HG02884 (cell line): Measurements from ENCODE around the gene OASL.
"Not testable (repeated sequence)": the region's sequence is repeated elsewhere in the genome, so short reads cannot be mapped to it uniquely, and the experiment has no call there.

Source experiments
- ATAC-seq: cut with Tn5 transposase; IDR thresholded peaks from one replicate; pipeline ENCODE4 v1.9.1; 2021; ENCODE audit warnings: mild to moderate bottlenecking, moderate library complexity; ENCODE audit not compliant: unreplicated experiment

Gene OASL

DNA sequence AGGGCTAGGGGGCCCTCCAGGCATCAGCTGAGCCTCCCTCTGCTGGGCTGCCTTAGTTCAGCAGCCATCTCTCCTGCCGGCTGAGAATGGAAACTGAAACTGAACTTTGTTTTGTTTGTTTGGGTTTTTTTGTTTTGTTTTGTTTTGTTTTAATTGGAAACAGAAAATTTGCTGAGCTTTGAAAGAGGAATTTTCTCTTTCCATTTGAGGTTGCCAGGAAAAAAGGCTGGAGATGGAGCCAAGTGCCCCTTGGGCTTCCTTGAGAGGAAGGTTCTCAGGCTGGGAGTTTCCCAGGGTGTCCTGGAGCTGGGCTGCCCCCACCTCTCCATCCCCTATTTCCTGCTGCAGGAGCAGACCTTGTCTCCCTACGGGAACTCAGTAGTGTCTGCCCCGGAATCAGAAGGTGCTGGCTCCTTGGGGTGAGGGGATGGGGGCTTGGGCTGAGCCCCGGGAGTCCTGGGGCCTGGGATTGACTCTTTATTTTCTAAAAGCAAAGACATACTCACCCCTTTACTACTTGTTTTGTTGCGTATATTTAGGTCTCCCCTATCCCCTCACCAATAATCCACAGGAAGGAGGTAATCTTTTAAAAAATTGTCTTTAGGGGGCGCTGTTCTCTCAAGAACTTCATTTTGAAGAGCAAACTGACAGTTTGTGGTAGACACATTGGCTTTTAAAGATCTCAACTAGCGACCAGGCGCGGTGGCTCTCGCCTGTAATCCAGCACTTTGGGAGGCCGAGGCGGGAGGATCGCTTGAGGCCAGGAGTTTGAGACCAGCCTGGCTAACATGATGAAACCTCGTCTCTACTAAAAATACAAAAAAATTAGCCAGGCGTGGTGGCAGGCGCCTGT lies 21.3 kb upstream of the OASL start:
- ATAC-seq: peak; percentile 60

DNA sequence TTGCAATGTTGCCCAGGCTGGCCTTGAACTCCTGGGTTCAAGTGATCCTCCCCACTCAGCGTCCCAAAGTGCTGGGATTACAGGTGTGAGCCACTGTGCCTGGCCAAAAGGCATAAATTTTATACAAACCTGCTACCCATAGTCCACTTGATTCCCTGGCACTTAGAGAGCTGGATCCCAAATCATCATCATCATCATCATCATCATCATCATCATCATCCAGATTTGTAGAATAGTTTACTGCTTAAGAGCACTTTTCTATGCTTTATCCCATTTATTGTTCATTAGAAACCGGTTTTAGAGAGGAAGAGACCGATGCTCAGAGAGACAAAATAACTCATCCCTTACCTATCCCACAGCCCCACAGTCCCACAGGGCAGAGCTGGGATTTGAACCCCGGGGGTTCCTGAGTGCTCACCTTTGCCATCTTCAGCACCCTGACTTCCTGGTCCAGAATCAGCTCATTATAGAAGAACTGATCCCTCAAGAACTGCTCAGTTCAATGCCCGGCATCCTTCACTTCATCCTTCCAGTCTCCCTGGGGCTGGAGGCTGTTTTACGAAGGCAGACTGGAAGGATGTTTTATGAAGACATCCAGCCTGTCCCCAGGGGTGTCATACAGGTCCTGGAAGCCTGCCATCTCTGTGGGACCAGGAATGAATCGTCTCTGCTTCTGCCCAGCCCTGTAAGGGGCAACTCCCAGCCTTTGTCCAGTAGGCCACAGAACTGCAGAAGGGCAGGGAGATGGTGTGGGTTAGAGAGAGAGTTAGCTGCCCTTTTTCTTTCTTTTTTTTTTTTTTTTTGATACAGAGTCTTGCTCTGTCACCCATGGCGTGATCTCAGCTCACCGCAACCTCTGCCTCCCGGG lies 20.2 kb upstream of the OASL start:
- no peak for ATAC-seq

DNA sequence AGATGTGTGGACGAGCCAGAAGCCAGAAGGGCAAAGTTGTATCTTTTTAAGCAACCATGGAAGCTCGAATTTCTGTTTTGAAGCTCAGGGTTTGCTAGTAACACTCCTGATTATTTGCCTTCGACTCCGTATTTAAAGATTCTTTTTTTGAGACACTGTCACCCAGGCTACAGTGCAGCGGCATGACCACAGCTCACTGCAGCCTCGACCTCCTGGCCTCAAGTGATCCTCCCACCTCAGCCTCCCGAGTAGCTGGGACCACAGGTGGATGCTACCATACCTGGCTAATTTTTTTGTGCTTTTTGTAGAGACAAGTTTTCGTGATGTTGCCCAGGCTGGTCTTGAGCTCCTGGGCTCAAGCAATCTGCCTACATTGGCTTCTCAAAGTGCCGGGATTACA lies 18.7 kb upstream of the OASL start:
- ATAC-seq: no peak

- no peak for ATAC-seq
Measured at GRCh38 chr12:121053706-121054105, 14.7 kb upstream of the OASL start.

DNA sequence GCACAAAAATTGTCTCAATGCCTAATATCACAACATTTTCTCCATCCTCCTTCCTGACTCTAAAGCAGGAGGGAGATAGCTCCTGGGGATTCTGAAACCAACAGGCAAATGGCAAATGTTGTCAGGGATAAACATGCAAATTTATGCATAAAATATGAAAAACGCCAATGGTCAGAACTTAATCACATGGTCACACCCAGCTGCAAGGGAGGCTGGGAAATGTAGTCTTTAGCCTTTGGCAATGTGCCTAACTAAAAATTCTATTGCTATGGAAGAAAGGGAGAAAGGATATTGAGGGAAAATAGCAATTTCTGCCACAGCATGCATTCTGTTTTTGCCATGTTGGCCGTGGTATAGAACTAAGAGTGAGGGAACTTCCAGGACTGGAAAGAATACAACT lies 11.7 kb upstream of the OASL start:
- ATAC-seq: no peak

GRCh38 chr12:121048442-121048841 lies 9.4 kb upstream of the OASL start:
- ATAC-seq: no peak

DNA sequence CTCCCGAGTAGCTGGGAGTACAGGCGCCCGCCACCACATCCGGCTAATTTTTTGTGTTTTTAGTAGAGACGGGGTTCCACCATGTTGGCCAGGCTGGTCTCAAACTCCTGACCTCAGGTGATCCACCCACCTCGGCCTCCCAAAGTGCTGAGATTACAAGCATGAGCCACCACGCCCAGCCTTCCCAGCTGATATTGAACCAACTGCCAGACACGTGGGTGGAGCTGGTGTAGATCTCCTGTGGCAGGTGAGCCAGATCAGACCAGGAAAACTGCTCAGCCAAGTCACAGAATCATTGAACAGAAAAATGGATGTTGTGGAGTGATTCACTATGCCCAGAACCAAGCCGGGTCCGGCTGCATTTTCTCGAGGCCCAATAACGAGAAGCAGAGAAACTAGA lies 8.4 kb upstream of the OASL start:
- not testable (repeated sequence) for ATAC-seq

DNA sequence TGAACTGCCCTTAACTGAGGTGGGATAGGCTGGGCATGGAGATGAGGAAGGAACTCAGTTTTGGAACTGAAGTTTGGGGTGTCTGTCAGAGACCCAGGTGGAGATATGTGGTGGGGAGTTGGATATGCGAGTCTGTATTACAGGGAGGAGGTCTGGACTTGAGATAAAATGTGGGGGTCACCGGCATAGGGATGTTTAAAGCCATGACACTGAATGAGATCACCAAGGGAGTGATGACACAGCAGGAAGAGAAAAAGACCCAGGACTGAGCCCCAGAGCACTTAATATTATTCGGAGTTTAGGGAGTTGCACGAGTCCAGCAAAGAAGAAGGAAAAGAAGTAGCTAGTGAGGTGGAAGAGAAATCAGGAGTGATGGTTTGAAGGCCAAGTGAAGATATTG lies 4.0 kb upstream of the OASL start:
- no peak for ATAC-seq

DNA sequence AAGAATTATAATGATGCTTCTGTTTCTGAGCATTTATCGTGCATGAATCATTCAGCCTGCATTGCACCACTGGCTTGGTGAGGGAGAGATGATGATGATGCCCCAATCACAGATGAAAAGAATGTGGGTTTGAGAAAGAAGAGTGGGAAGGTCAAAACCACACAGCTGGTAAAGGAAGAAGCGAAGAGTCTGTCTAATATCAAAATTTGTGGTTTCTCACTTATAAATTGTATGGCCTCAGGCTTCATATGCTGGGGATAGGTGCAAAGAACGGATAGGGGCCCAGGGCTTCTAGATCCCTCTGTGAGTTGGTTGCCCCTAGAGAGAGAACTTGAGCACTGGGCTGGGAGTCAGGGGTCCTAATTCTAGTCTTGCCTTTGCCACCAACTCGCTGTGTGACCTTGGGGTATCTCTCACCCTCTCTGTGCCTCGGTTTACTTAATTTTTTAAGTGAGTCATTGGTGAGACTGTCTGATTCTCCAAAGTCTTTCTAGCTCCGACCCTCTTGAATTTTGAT lies 2.2 kb downstream of the OASL start:
- ATAC-seq: no peak

GRCh38 chr12:121034616-121035305 lies 4.3 kb downstream of the OASL start:
- no peak for ATAC-seq

DNA sequence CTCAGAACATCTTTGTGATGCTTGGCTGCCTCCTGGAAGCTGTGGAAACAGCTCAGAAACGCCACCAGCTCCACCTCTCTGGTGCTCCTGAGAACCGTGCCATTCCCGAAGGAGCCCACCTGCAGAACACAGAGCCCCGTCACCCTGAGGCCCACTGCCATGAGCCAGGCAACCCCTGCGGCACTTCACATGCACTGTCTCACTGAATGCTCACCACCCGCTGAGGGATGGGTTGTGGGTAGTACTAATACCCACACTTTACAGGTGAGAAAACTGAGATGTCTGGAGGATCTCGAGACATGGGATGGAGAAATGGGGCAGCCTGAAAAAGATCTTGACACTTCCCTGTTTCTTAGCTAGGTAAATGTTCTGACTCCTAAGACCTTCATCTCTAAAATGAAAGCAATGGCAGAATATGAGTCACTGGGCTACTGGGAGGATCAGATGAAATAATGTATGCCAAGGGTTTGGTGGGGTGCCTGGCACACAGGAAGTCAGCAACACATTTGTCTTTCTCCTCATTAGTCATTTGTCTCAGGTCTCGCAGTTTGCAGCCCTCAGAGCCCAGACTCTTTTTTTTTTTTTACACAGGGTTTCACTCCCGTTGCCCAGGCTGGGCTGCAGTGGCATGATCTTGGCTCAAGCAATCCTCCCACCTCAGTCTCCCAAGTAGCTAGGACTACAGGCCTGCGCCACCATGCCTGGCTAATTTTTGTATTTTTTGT lies 5.3 kb downstream of the OASL start:
- ATAC-seq: no peak

DNA sequence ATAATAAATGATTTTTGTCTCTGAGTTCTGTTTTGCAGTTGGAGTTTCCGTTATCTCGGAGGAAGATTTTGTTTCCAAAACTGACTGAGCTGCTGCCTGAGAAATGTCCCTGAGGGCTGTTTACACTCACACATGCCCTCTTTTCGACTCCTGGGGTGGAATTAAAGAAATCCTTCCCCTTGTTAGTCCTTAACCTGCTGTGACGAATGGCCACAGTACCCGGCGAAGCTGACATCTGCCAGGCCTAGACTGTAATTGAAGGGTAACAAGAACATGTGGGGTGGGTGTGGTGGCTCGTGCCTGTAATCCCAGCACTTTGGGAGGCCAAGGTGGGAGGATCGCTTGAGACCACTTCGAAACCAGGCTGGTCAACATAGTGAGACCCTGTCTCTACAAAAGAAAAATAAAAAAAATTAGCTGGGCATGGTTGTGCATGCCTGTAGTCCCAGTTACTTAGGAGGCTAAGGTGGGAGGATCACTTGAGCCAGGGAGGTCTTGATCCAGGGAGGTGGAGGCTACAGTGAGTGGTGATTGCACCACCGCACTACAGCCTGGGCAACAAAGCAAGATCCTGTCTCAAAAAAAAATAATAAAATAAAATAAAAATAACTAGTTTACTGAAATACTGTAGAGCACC lies 8.4 kb downstream of the OASL start:
- ATAC-seq: no peak

GRCh38 chr12:121026274-121027045 lies 12.6 kb downstream of the OASL start:
- ATAC-seq: no peak

- ATAC-seq: no peak
Measured at GRCh38 chr12:121025442-121026226, 13.4 kb downstream of the OASL start.

DNA sequence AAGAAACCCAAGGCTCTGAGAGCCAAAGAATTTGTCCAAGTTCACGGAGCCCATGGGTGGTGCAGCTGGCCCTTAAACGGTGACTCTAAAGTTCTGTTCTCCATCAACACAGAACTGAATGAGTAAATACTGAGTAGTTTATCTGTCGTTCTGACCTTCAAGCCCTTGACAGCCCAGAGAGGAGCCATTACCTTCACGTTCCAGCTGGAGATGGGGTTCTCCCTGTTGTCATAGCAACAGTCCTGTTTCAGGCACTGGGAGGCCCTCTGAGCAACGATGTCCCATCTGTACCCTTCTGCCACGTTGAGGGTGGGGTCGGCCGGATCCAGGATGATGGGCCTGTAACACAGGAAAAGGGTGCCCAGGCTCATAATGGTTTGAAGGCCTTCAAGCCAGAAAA lies 15.2 kb downstream of the OASL start:
- ATAC-seq: no peak

DNA sequence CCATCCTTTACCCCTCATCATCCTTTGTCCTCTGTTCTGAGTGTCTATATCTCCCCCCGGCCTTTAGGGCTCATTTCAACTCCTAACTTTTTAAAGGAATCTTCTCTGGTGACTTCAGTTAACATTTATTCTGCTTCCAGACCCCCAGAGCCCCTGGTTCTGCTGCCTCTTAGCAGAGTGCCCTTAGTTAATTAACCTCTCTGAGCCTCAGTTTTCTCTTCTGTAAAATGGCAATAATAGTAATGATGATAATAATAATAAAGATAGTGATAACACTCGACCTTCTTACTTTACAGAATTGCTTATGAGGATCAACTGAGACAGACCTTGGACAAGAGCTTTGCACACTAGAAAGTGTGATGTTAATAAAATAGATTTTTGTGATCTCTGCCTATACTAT lies 16.3 kb downstream of the OASL start:
- ATAC-seq: no peak

GRCh38 chr12:121021754-121022153 lies 17.3 kb downstream of the OASL start:
- ATAC-seq: no peak

DNA sequence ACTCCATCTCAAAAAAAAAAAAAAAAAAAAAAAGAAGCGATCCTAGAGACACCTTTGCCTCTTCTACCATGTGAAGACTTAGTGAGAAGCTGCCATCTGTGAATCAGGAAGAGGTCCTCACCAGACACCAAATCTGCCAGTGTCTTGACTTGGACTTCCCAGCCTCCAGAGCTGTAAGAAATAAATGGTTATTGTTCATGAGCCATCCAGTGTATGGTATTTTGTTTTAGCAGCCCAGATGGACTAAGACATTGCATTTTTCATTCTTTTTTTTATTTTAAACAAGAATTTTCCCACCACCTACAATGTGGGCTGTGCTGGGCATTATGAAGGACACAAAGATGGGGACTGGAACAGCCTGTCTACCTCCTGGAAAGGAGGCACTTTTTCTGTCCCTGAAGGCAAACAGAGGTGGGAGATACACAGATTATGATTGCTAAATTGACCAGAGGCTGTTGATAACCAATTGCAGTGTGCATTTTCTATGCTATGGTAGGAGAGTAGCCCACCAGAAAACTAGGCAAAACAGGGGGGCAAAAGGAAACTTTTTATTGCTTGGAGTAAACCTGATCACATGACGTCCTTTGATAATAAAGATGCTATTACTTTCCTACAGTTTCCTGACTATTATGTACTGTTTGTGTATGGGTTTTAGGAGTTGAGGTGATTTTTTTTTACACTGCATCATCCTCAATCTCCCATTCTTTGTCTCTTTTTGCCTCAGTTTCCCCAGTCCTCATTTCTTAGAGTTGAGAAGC lies 20.0 kb downstream of the OASL start:
- no peak for ATAC-seq
